Stimulated activated CD4-positive, alpha-beta T cell treated with anti-CD3 and anti-CD28 coated beads, Interleukin-15, amount 100 ng/mL, for 24 hours (primary cell): ENCODE data around the gene VDR.
A peak's percentile ranks its signal among the peaks of the same experiment; 100 is the strongest.
"Not testable (repeated sequence)": the region's sequence is repeated elsewhere in the genome, so short reads cannot be mapped to it uniquely, and the experiment has no call there.

Source experiments
- DNase-seq: peaks from one replicate; pipeline ENCODE4 v3.0.0-alpha.2; 2020

VDR gene

GRCh38 chr12:47809518-47809917, 95.3 kb downstream of the VDR start:
- DNase-seq: not testable (repeated sequence)

GRCh38 chr12:47808574-47809365, 96.0 kb downstream of the VDR start:
- DNase-seq: peak; percentile 76

- DNase-seq: peak; percentile 91
Measured at GRCh38 chr12:47808050-47808449, 96.7 kb downstream of the VDR start.

GRCh38 chr12:47807338-47807737, 97.5 kb downstream of the VDR start:
- no peak for DNase-seq

- DNase-seq: no peak
Measured at GRCh38 chr12:47805417-47805816, 99.4 kb downstream of the VDR start.

- DNase-seq: no peak
Measured at GRCh38 chr12:47804171-47804570, 100.6 kb downstream of the VDR start.

GRCh38 chr12:47803191-47803875, 101.5 kb downstream of the VDR start:
- DNase-seq: no peak

- no peak for DNase-seq
Measured at GRCh38 chr12:47802312-47802711, 102.5 kb downstream of the VDR start.

- DNase-seq: no peak
Measured at GRCh38 chr12:47801904-47802246, 102.9 kb downstream of the VDR start.

- DNase-seq: no peak
Measured at GRCh38 chr12:47801170-47801903, 103.5 kb downstream of the VDR start.

GRCh38 chr12:47800582-47800981, 104.2 kb downstream of the VDR start:
- no peak for DNase-seq

- DNase-seq: no peak
Measured at GRCh38 chr12:47799357-47799955, 105.3 kb downstream of the VDR start.

- no peak for DNase-seq
Measured at GRCh38 chr12:47798382-47798948, 106.3 kb downstream of the VDR start.

GRCh38 chr12:47797441-47797840, 107.4 kb downstream of the VDR start:
- no peak for DNase-seq

GRCh38 chr12:47795814-47796411, 108.9 kb downstream of the VDR start:
- no peak for DNase-seq

- DNase-seq: no peak
Measured at GRCh38 chr12:47795121-47795813, 109.5 kb downstream of the VDR start.

- DNase-seq: no peak
Measured at GRCh38 chr12:47794679-47795078, 110.1 kb downstream of the VDR start.

GRCh38 chr12:47793015-47793681, 111.6 kb downstream of the VDR start:
- DNase-seq: no peak

GRCh38 chr12:47791874-47792273, 112.9 kb downstream of the VDR start:
- no peak for DNase-seq
